Neural crest cell (in vitro differentiated cells): ENCODE measurements around the gene CLCN2. TPM values are rescaled to one million over a fixed set of nuclear protein-coding genes. Genes with fewer than 3 reads are reported as not detected.

Experiments used
- DNase-seq: peaks from one replicate; pipeline ENCODE4 v3.0.0; 2021; ENCODE audit warnings: low read depth, mixed read lengths, low spot score
- H3K27ac Mint-ChIP-seq: one replicate; pipeline ENCODE4 v1.8.0; 2021; ENCODE audit warnings: mild to moderate bottlenecking, mixed read lengths; ENCODE audit not compliant: unreplicated experiment
- H3K27me3 Mint-ChIP-seq: 2 replicates; pipeline ENCODE4 v1.8.0; 2021; ENCODE audit warnings: low read depth, mild to moderate bottlenecking, mixed read lengths
- H3K36me3 Mint-ChIP-seq: 2 replicates; pipeline ENCODE4 v1.8.0; 2021; ENCODE audit warnings: low read depth, mild to moderate bottlenecking, mixed read lengths
- H3K4me1 Mint-ChIP-seq: 2 replicates; pipeline ENCODE4 v1.8.0; 2021; ENCODE audit warnings: mixed read lengths
- H3K4me3 Mint-ChIP-seq: one replicate; pipeline ENCODE4 v1.8.0; 2021; ENCODE audit warnings: mild to moderate bottlenecking, mixed read lengths
- H3K9me3 Mint-ChIP-seq: 2 replicates; pipeline ENCODE4 v1.8.0; 2021; ENCODE audit warnings: mixed read lengths
- total RNA-seq: library from RNA; stranded (reverse); gene quantifications from 2 replicates; pipeline ENCODE4 v1.2.1, GENCODE V29; 2021
- TF ChIP-seq, protein P1 (sequence below): fragments of 200-600 bp; sonication (generic); conservative IDR thresholded peaks from 2 replicates; pipeline ENCODE4 v1.5.0; 2021; ENCODE audit warnings: antibody characterized with exemption, mild to moderate bottlenecking

CLCN2 gene
- total RNA-seq, 1 donor from 2014 or later: 23.6 TPM

DNA sequence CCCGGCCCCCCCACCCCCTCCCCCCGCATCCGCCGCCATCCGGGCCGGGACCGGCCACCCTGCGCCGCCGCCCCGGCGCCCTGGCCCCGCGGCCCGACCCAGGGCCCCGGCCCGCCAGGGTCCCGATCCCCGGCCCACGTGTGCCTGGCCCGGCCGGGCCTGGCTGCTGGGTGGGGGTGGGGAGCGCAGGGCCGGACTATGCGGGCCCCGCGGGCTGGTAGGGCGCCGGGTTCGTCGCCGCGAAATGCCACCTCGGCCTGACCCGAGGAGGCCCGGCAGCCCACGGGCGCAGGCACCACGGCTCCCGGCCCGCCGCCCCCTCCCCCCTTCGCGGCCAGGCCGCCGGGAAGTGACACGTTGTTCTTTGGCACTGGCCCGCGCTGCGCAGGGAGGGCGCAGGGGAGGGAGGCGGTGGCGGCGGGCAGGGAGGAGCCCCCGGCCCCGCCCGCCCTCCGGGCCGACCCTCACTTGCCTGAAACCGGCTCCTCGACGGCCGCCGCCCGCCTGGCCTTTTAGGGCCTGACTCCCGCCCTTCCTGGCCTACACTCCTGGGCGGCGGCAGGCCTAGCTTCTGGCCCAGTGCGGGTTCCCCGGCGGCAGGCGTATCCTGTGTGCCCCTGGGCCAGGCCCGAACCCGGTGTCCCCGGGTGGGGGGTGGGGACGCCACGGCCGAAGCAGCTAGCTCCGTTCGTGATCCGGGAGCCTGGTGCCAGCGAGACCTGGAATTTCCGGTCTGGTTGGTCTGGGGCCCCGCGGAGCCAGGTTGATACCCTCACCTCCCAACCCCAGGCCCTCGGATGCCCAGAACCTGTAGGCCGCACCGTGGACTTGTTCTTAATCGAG is 46.5 kb downstream of the CLCN2 start:
- Mint-ChIP-seq H3K4me1 (peaks cover 32% of the 10 kb centered on the region), H3K36me3 (peaks cover 16% of the 10 kb centered on the region), H3K9me3 (no peaks in the 10 kb centered on the region), H3K27ac (peak overlapping the region; percentile 67), H3K27me3 (no peaks in the 10 kb centered on the region), H3K4me3 (peak overlapping the region; percentile 92)
- DNase-seq: peak; percentile 42
- TF ChIP-seq, protein P1, sequence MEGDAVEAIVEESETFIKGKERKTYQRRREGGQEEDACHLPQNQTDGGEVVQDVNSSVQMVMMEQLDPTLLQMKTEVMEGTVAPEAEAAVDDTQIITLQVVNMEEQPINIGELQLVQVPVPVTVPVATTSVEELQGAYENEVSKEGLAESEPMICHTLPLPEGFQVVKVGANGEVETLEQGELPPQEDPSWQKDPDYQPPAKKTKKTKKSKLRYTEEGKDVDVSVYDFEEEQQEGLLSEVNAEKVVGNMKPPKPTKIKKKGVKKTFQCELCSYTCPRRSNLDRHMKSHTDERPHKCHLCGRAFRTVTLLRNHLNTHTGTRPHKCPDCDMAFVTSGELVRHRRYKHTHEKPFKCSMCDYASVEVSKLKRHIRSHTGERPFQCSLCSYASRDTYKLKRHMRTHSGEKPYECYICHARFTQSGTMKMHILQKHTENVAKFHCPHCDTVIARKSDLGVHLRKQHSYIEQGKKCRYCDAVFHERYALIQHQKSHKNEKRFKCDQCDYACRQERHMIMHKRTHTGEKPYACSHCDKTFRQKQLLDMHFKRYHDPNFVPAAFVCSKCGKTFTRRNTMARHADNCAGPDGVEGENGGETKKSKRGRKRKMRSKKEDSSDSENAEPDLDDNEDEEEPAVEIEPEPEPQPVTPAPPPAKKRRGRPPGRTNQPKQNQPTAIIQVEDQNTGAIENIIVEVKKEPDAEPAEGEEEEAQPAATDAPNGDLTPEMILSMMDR: no peak

DNA sequence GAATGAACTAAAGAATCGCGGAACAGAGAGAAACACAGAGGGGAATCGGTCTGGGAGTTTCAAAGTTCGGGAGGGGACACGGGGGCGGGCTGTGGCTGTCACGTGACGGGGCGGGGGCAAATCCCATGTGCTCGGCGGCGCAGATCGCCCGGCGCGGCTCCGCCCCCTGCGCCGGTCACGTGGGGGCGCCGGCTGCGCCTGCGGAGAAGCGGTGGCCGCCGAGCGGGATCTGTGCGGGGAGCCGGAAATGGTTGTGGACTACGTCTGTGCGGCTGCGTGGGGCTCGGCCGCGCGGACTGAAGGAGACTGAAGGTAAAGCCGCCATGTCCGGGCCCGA is 47.1 kb downstream of the CLCN2 start, which contains the start of gene EIF4G1:
Gene EIF4G1, plus strand, starts transcription at position 244 of the 337 bp plus-strand sequence. CDS start 1,191 bp downstream, outside the sequence.
- H3K36me3 Mint-ChIP-seq: peaks cover 17% of the 10 kb centered on the region
- H3K4me1 Mint-ChIP-seq: peaks cover 32% of the 10 kb centered on the region
- H3K27ac Mint-ChIP-seq: peak within 1 kb of the TSS; percentile 67
- H3K4me3 Mint-ChIP-seq: peak within 1 kb of the TSS; percentile 92
- TF ChIP-seq, protein P1: no peak
- peak; percentile 86 for DNase-seq
- H3K27me3 Mint-ChIP-seq: no peaks in the 10 kb centered on the region
- H3K9me3 Mint-ChIP-seq: no peaks in the 10 kb centered on the region

DNA sequence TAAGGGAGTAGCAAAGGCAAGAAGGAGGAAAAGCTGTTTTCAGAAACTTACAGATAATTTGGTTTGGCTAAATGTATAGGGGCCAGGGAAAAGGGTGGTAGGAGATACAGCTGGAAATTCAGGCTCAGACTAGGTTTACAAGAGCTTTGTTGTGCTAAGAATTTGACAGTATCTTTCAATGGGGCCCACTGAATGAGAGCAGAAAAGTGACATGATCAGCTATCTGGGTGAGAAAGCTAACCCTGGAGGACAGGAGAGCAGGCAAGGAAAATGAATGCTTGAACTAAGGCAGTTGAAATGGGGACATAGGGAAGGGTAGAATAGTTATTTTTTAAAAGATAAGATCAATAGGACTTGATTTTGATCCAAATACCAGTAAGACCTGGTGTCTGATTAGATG is 49.8 kb downstream of the CLCN2 start:
- TF ChIP-seq, protein P1: no peak
- Mint-ChIP-seq H3K36me3 (peaks cover 17% of the 10 kb centered on the region), H3K4me3 (peak overlapping the region; percentile 45), H3K27me3 (no peaks in the 10 kb centered on the region), H3K4me1 (peaks cover 12% of the 10 kb centered on the region), H3K27ac (no peak overlapping the region), H3K9me3 (no peaks in the 10 kb centered on the region)
- no peak for DNase-seq

DNA sequence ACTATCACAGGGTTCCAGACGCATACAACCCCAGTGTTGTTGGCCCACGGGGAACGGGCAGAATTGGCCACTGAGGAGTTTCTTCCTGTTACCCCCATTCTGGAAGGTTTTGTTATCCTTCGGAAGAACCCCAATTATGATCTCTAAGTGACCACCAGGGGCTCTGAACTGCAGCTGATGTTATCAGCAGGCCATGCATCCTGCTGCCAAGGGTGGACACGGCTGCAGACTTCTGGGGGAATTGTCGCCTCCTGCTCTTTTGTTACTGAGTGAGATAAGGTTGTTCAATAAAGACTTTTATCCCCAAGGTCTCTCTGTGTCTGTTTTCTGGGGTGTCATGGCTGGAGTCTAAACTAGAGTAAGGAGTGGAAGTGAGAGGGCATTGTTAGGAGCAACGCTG is 52.7 kb downstream of the CLCN2 start:
- TF ChIP-seq, protein P1: no peak
- Mint-ChIP-seq H3K9me3 (no peaks in the 10 kb centered on the region), H3K27me3 (no peaks in the 10 kb centered on the region), H3K4me1 (no peaks in the 10 kb centered on the region), H3K27ac (no peak overlapping the region), H3K36me3 (peaks cover 23% of the 10 kb centered on the region), H3K4me3 (peak overlapping the region; percentile 32)
- no peak for DNase-seq

DNA sequence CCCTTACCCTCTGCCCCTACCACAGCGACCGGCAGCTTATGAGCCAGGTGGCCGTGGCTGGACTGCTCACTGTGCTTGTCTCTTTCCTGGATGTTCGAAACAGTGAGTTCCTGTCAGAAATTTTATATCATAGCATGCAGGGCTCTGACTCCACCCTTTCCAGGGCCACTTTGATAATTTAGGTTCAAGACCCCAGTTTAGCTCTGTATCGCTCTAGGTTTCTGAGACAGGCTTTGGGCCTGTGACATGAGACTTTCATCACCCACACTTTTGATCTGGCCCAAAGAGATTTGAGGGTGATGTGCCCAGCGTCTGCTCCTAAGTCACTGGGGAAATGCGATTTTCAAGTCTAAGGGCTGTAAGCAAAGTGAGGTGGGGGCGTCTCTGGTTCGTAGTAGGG is 53.5 kb downstream of the CLCN2 start:
- TF ChIP-seq, protein P1: no peak
- Mint-ChIP-seq H3K4me3 (no peak overlapping the region), H3K9me3 (no peaks in the 10 kb centered on the region), H3K27ac (no peak overlapping the region), H3K4me1 (no peaks in the 10 kb centered on the region), H3K27me3 (no peaks in the 10 kb centered on the region), H3K36me3 (peaks cover 28% of the 10 kb centered on the region)
- no peak for DNase-seq
